NCI-H69 (cell line): Measurements from ENCODE around the gene ADAMTSL1.

Source experiments
- DNase-seq: peaks from one replicate; lab custom pipeline; 2025; lab: John Stamatoyannopoulos, UW

Gene ADAMTSL1

GRCh38 chr9:18819418-18819817 lies 345.5 kb downstream of the ADAMTSL1 start:
- DNase-seq = no peak

DNA sequence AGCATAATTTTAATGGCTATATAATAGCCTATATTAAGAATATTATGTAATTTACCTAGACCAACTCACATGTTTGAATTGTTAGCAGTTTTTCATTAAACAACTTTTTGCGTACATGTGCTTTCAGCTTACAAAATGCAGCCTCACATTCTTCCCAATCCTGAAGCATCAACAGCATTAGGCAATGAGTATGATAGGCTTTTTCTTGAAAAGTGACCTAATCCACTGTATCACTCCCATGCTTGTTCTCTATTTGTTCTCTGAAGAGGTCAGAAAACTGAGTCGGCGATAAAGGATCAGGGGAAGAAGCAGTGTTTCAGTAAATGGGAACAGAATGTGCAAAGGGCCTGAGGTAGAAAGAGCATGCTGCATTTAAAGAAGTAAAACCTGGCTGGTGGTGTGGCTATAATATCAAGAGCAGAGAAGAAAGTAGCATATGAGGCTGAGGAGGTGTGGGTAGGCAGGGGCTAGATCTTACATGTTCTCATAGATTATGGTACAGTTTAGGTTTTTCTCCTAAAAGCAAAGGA lies 346.7 kb downstream of the ADAMTSL1 start:
- DNase-seq = no peak

DNA sequence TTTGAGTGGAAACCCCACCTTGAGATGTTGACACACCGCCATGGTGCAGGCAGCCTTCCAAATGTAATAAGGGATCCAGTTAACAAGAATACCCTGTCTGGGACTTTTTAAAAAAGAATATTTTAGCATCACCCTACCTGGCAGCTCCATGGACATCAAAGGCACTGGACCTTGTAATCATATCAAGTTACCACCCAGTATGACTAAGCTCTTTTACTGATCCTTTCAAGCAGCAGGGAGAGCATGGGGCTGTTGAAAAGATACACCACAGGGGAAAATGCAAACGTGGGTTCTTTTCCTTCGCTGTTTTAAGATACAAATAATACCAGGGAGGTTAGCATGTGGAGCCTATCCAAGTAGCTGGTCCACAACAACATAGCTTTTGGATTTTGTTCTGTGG lies 347.8 kb downstream of the ADAMTSL1 start:
- DNase-seq = peak; percentile 84

DNA sequence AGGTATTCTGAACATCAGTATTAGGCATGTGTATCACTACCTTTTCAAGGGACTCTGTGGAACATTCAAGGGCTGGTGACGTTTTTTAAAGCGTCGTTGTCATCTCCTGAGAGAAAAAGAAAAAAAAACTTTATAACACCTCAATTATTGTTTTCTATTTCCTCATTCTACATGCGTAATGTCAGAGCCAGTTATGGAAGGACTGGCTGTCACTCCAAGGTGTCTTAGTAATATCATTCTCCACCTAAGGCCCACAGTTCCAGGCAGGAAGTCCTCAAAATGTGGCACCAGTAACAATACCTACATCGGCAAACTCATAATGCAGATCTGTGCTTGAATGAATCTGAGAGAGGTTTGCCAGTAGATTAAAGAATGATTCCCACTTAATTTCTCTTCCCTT lies 348.9 kb downstream of the ADAMTSL1 start:
- peak; percentile 50 for DNase-seq

DNA sequence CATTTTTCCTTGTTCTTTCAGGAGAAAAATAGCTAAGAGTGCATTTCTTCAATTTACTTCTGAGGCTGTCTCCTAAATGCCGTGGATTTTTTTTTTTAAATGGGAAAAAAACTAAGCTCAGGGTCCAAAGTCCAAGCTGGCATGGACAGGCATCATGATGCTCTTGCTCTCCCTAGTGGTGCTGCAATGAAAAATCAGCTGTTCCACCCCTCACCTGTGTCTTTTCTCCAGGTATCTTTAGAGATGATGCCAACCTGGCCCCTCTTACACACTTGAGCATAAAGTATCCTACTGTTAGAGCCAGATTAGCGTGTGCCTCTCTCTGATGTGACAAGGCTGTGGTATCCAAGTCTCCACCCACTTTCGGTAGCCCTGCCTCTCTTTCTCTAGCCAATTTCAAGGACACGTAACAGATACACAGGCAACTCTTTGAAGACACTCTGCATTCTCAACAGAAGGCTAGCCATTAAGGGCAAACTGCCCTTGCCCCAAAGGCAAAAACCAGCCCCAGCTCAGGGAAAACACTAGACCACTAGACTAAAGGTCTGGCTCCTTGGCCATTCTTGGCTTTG lies 350.2 kb downstream of the ADAMTSL1 start:
- peak; percentile 91 for DNase-seq

- DNase-seq = peak; percentile 71
These were observed 351.8 kb downstream of the ADAMTSL1 start for GRCh38 chr9:18825656-18826170.

DNA sequence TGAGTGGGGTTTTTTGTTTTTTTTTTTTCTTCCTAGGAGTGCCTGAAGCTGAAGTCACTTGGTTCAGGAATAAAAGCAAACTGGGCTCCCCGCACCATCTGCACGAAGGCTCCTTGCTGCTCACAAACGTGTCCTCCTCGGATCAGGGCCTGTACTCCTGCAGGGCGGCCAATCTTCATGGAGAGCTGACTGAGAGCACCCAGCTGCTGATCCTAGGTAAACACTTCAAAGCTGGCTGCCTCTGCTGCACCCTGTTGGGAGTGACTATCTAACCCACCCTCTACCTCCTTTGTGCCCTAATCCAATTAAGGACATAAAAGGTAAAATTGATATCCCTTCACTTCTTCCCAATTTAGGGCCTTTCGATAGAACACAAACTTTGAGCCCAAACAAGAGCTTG lies 352.3 kb downstream of the ADAMTSL1 start:
- DNase-seq = peak; percentile 93

- no peak for DNase-seq
These were observed 355.1 kb downstream of the ADAMTSL1 start for GRCh38 chr9:18829066-18829465.

GRCh38 chr9:18829873-18830272 lies 355.9 kb downstream of the ADAMTSL1 start:
- peak; percentile 94 for DNase-seq

- no peak for DNase-seq
These were observed 360.9 kb downstream of the ADAMTSL1 start for GRCh38 chr9:18834740-18835361.

DNA sequence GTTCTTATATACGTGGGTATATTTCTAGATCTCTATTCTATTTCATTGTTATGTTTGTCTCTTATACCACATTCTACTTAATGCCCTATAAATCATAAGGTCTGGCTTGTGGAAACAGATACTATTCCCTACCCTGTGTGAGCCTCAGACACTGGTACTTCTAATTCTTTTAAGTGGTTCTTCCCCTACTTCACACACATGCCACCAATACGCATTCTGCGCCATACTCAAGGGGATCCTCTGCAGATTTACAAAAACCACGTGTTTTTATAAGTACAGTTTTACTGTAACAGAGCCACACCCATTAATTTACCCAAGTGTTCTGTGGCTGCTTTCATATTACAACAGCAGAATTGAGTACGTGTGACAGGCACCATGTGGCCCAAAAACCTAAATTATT lies 363.4 kb downstream of the ADAMTSL1 start:
- no peak for DNase-seq

- no peak for DNase-seq
These were observed 373.8 kb downstream of the ADAMTSL1 start for GRCh38 chr9:18847576-18848275.

DNA sequence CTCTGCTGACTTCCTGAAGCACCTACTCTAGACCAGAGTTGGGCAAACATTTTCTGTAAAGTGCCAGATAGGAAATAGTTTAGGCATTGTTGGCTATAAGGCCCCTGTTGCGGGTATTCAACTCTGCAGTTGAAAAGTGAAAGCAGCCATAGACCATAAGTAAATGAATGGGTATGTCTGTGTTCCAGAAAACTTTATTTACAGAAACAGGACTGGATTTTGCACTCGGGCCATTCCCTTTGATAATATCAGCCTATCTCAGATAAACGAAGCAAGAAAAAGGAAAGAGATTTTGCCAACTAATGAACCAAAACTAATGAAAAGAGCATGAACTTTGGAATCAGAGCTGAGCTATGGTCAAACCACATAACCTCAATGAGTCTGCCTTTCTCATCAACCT lies 374.7 kb downstream of the ADAMTSL1 start:
- DNase-seq = no peak

- DNase-seq = peak; percentile 65
These were observed 375.3 kb downstream of the ADAMTSL1 start for GRCh38 chr9:18849270-18849669.

GRCh38 chr9:18849890-18850677 lies 376.1 kb downstream of the ADAMTSL1 start:
- peak; percentile 16 for DNase-seq

GRCh38 chr9:18851069-18851795 lies 377.3 kb downstream of the ADAMTSL1 start:
- no peak for DNase-seq

GRCh38 chr9:18855656-18856055 lies 381.7 kb downstream of the ADAMTSL1 start:
- no peak for DNase-seq

DNA sequence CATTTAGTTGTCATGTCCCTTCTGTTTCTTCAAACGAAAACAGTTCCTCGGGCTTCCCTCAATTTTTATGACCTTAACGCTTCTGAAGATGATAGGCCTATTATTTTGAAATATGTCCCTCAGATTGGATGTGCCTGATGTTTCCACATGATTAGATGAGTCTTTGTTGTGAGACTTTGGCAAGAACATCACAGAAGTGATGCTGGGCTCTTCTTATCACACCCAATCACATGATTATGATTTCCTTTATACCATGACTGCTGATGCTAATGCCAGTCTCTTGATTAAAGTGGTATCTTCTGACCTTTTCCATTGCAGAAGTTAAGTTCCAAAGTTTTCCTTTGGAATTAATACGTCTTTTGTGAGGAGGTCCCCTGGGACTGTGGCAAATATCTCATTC lies 383.4 kb downstream of the ADAMTSL1 start:
- DNase-seq = no peak

DNA sequence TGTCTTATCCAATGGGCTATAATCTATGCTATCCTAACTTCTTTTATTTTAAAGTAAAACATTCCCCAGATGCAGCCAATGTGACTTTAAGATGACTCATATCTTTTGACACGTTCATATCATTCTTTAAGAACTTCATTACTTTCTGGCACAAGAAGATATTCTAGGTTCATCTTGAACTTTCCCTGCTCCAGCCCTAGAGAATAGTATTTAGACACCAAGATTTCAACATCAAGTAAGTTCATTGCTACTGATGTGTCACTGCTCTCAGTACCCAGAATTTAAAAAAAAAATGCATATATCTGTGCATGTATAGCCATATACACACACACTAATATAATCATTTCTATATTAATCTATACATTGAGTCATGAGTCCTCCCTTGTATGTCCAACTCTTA lies 383.8 kb downstream of the ADAMTSL1 start:
- no peak for DNase-seq

- no peak for DNase-seq
These were observed 387.9 kb downstream of the ADAMTSL1 start for GRCh38 chr9:18861609-18862544.
